GM12873 (cell line): ENCODE measurements around the gene DDAH1.
A peak's percentile ranks its signal among the peaks of the same experiment; 100 is the strongest.

Experiments used
- CTCF ChIP-seq: IDR thresholded peaks from 2 replicates; pipeline ENCODE4 v1.5.1; 2012; ENCODE audit warnings: low read depth, mild to moderate bottlenecking, moderate library complexity, low read length, control low read depth; ENCODE audit not compliant: insufficient read depth; ENCODE audit errors: missing control alignments

DDAH1 gene

GRCh38 chr1:85283475-85284199 is 181.3 kb downstream of the DDAH1 start:
- TF ChIP-seq CTCF: no peak

- peak; percentile 34 for TF ChIP-seq CTCF
Observed at GRCh38 chr1:85282424-85282823, 182.5 kb downstream of the DDAH1 start.

GRCh38 chr1:85280636-85281035 is 184.3 kb downstream of the DDAH1 start:
- no peak for TF ChIP-seq CTCF

- no peak for TF ChIP-seq CTCF
Observed at GRCh38 chr1:85279458-85280080, 185.4 kb downstream of the DDAH1 start.

- TF ChIP-seq CTCF: no peak
Observed at GRCh38 chr1:85278853-85279314, 186.1 kb downstream of the DDAH1 start.

- TF ChIP-seq CTCF: no peak
Observed at GRCh38 chr1:85277802-85278201, 187.2 kb downstream of the DDAH1 start.

GRCh38 chr1:85276978-85277639 is 187.8 kb downstream of the DDAH1 start:
- TF ChIP-seq CTCF: no peak
